ENCODE results near the gene NPEPL1.

The NPEPL1 gene

DNA sequence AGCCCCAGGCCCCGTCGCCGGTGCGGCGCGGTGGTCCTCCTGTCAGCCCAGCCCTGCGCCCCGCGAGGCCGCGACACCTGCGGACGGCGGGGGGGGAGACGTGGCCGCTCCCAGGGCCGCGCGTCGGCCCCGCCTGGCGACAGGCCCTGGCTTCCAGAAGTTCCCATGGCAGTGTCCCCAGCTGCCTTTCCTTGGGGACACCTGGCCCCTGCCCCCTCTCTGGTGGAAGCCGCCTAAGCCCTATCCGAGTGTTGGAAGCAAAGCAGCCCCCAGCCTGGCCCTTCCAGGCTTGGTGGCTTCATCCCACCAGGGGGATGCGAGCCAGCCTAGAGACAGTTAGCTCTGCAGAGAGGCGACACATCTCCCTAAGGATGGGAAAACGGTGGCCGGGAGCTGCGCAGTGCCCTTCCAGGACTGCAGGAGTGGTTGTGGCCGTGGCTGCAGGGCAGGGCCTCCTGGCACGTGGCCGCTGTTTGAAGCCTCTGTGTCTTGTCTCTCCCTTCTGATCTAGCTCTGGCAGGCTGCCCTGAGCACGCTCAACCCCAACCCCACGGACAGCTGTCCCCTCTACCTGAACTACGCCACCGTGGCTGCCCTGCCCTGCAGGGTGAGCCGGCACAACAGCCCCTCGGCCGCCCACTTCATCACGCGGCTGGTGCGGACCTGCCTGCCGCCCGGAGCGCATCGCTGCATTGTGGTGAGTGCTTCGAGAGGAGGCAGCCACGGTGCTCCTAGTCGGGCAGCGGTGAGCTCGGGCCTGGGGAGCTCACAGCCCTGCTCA lies 816 bp downstream of the NPEPL1 start:
- Histone ChIP-seq H3K4me2 (ENCODE audit: low read length, poor library complexity, severe bottlenecking) (peak overlapping the region; percentile 75), H3K27me3 (ENCODE audit: control insufficient read depth in 1 of 2, insufficient read depth in 1 of 2, low read length in 2 of 2) (no peaks in the 10 kb centered on the region), H3K18ac (ENCODE audit: low read depth in 1 of 2, low read length in 2 of 2) (peak overlapping the region; percentile 49 to 94), H2BK15ac (ENCODE audit: low read depth, poor library complexity, severe bottlenecking) (no peak overlapping the region), H3K23ac (ENCODE audit: low read length in 2 of 2) (no peak overlapping the region), H2BK5ac (ENCODE audit: low read depth, low read length, poor library complexity, severe bottlenecking) (no peak overlapping the region), H2AK5ac (ENCODE audit: low read length, severe bottlenecking) (peak overlapping the region; percentile 11), H4K91ac (ENCODE audit: low read length) (peak overlapping the region; percentile 62), H3K4me1 (ENCODE audit: control insufficient read depth, insufficient read depth, low read depth, low read length) (peaks cover 37% of the 10 kb centered on the region), H3K14ac (ENCODE audit: low read length in 2 of 2) (peak overlapping the region in 1 of 2 experiments; percentile 83), H2BK12ac (ENCODE audit: low read length in 2 of 2) (peak overlapping the region; percentile 4 to 28), H2AFZ (ENCODE audit: low read depth, low read length) (peak overlapping the region; percentile 48), H3K9ac (ENCODE audit: low read length) (peak overlapping the region; percentile 88), H4K8ac (ENCODE audit: low read length) (peak overlapping the region; percentile 93), H3K79me1 (replicated peaks; ENCODE audit: low read length, poor library complexity, severe bottlenecking) (peaks cover 39% of the 10 kb centered on the region), H3K27ac (ENCODE audit: low read length, poor library complexity, severe bottlenecking) (no peak overlapping the region), H3K4me3 (ENCODE audit: insufficient read depth in 1 of 2, low read depth in 1 of 2, low read length in 2 of 2) (peak overlapping the region; percentile 63 to 77), H2BK120ac (ENCODE audit: low read depth, low read length) (peak overlapping the region; percentile 55), H3K36me3 (ENCODE audit: control insufficient read depth in 1 of 2, insufficient read depth in 2 of 2, low read depth in 1 of 2, low read length in 2 of 2) (peaks cover 45 to 48% of the 10 kb centered on the region in 2 experiments), H3K9me3 (ENCODE audit: control insufficient read depth, low read length) (no peaks in the 10 kb centered on the region), H3K4ac (ENCODE audit: low read depth in 1 of 2, low read length in 2 of 2) (peak overlapping the region; percentile 71 to 85)
- 50% methylated on average over 51 of the region's 51 CpGs for WGBS
- DNase-seq, result peak; percentile 26

DNA sequence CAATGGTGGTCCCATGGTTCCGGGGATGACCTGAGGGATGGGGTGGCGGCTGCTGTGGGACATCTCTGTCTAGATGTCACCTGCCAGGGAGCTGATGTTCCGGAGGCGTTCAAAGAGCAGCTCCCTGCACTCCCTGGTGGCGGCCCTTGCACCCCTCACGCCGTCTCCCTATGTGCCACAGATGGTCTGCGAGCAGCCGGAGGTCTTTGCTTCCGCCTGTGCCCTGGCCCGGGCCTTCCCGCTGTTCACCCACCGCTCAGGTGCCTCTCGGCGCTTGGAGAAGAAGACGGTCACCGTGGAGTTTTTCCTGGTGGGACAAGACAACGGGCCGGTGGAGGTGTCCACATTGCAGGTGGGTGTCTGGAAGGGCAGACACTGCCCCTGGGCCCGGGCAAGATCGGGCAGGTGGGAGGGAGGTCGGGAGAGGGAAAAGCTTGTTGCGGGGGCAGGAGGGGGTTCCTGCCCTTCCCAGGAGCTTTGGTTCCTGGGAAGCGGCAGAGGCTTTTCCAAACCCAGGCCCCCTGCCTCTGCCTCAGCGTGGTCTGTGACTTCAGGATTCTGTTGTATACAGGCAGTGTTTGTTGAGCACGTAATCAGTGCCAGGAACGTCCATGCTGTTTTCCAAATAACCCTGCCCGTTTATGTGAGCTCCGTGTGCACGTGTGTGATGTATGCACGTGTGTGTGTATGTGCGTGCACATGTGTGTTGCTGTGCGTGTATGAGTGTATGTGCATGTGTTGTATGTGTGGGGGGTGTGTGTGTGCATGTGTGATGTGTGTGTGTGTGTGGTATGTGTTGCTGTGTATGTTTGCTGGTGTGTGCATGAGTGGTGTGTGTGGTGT lies 1.9 kb downstream of the NPEPL1 start:
- no peaks in the 10 kb centered on the region for H3K27me3 ChIP-seq (ENCODE audit: control insufficient read depth in 1 of 2, insufficient read depth in 1 of 2, low read length in 2 of 2)
- H3K9me3 ChIP-seq (ENCODE audit: control insufficient read depth, low read length), result no peaks in the 10 kb centered on the region
- no peak overlapping the region for H2BK15ac ChIP-seq (ENCODE audit: low read depth, poor library complexity, severe bottlenecking)
- no peak overlapping the region for H3K27ac ChIP-seq (ENCODE audit: low read length, poor library complexity, severe bottlenecking)
- H2BK12ac ChIP-seq (ENCODE audit: low read length in 2 of 2), result no peak overlapping the region
- peaks cover 55 to 58% of the 10 kb centered on the region in 2 experiments for H3K36me3 ChIP-seq (ENCODE audit: control insufficient read depth in 1 of 2, insufficient read depth in 2 of 2, low read depth in 1 of 2, low read length in 2 of 2)
- peaks cover 39% of the 10 kb centered on the region for H3K79me1 ChIP-seq (replicated peaks; ENCODE audit: low read length, poor library complexity, severe bottlenecking)
- H4K91ac ChIP-seq (ENCODE audit: low read length), result no peak overlapping the region
- H3K4me2 ChIP-seq (ENCODE audit: low read length, poor library complexity, severe bottlenecking), result no peak overlapping the region
- H3K4ac ChIP-seq (ENCODE audit: low read depth in 1 of 2, low read length in 2 of 2), result no peak overlapping the region
- H3K23ac ChIP-seq (ENCODE audit: low read length in 2 of 2), result peak overlapping the region in 1 of 2 experiments; percentile 19
- H3K18ac ChIP-seq (ENCODE audit: low read depth in 1 of 2, low read length in 2 of 2), result peak overlapping the region in 1 of 2 experiments; percentile 68
- H3K9ac ChIP-seq (ENCODE audit: low read length), result peak overlapping the region; percentile 88
- no peak overlapping the region for H2AK5ac ChIP-seq (ENCODE audit: low read length, severe bottlenecking)
- no peak overlapping the region for H2BK5ac ChIP-seq (ENCODE audit: low read depth, low read length, poor library complexity, severe bottlenecking)
- no peak overlapping the region for H2BK120ac ChIP-seq (ENCODE audit: low read depth, low read length)
- no peak for DNase-seq
- WGBS, result 97% methylated on average over 33 of the region's 33 CpGs
- H2AFZ ChIP-seq (ENCODE audit: low read depth, low read length), result no peak overlapping the region
- peak overlapping the region in 1 of 2 experiments; percentile 22 for H3K14ac ChIP-seq (ENCODE audit: low read length in 2 of 2)
- no peak overlapping the region for H4K8ac ChIP-seq (ENCODE audit: low read length)
- H3K4me1 ChIP-seq (ENCODE audit: control insufficient read depth, insufficient read depth, low read depth, low read length), result peaks cover 34% of the 10 kb centered on the region
- H3K4me3 ChIP-seq (ENCODE audit: insufficient read depth in 1 of 2, low read depth in 1 of 2, low read length in 2 of 2), result peak overlapping the region in 1 of 2 experiments; percentile 7

DNA sequence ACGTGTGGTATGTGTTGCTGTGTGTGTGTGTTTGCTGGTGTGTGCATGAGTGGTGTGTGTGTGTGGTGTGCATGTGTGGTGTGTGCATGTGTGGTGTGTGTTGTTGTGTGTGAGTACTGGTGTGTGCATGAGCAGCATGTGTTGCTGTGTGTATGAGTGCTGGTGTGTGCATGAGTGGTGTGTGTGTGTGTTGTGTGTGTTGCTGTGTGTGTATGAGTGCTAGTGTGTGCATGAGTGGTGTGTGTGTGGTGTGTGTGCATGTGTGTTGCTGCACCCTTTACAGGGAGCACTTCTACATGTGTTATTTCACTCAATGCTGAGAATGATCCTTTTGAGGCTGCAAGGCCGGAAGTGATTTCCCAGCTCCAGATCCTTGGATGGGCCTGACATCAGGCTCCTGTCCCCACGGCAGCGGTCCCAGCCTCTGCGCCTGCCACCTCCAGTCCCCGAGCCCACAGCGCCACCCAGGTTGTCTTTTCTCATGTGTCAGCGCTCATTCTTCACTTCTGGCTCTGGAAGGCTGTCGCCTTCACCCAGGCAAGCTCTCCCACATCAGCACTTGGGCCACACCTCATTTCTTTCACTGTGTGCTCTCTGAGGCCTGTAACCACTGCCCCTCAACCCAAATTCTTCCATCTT lies 2.6 kb downstream of the NPEPL1 start:
- no peaks in the 10 kb centered on the region for H3K27me3 ChIP-seq (ENCODE audit: control insufficient read depth in 1 of 2, insufficient read depth in 1 of 2, low read length in 2 of 2)
- H2BK120ac ChIP-seq (ENCODE audit: low read depth, low read length), result no peak overlapping the region
- peaks cover 34% of the 10 kb centered on the region for H3K4me1 ChIP-seq (ENCODE audit: control insufficient read depth, insufficient read depth, low read depth, low read length)
- H3K4ac ChIP-seq (ENCODE audit: low read depth in 1 of 2, low read length in 2 of 2), result no peak overlapping the region
- no peak overlapping the region for H3K9ac ChIP-seq (ENCODE audit: low read length)
- WGBS, result 89% methylated on average over 9 of the region's 9 CpGs
- H3K18ac ChIP-seq (ENCODE audit: low read depth in 1 of 2, low read length in 2 of 2), result peak overlapping the region in 1 of 2 experiments; percentile 68
- no peak overlapping the region for H2AFZ ChIP-seq (ENCODE audit: low read depth, low read length)
- H3K14ac ChIP-seq (ENCODE audit: low read length in 2 of 2), result peak overlapping the region in 1 of 2 experiments; percentile 22
- H3K36me3 ChIP-seq (ENCODE audit: control insufficient read depth in 1 of 2, insufficient read depth in 2 of 2, low read depth in 1 of 2, low read length in 2 of 2), result peaks cover 59 to 66% of the 10 kb centered on the region in 2 experiments
- H3K23ac ChIP-seq (ENCODE audit: low read length in 2 of 2), result peak overlapping the region in 1 of 2 experiments; percentile 19
- no peak overlapping the region for H2BK5ac ChIP-seq (ENCODE audit: low read depth, low read length, poor library complexity, severe bottlenecking)
- H3K79me1 ChIP-seq (replicated peaks; ENCODE audit: low read length, poor library complexity, severe bottlenecking), result peaks cover 40% of the 10 kb centered on the region
- no peak overlapping the region for H4K8ac ChIP-seq (ENCODE audit: low read length)
- H3K4me2 ChIP-seq (ENCODE audit: low read length, poor library complexity, severe bottlenecking), result no peak overlapping the region
- H2BK15ac ChIP-seq (ENCODE audit: low read depth, poor library complexity, severe bottlenecking), result no peak overlapping the region
- H3K27ac ChIP-seq (ENCODE audit: low read length, poor library complexity, severe bottlenecking), result no peak overlapping the region
- H4K91ac ChIP-seq (ENCODE audit: low read length), result no peak overlapping the region
- H2BK12ac ChIP-seq (ENCODE audit: low read length in 2 of 2), result no peak overlapping the region
- no peak overlapping the region for H3K4me3 ChIP-seq (ENCODE audit: insufficient read depth in 1 of 2, low read depth in 1 of 2, low read length in 2 of 2)
- DNase-seq, result no peak
- H3K9me3 ChIP-seq (ENCODE audit: control insufficient read depth, low read length), result no peaks in the 10 kb centered on the region
- H2AK5ac ChIP-seq (ENCODE audit: low read length, severe bottlenecking), result no peak overlapping the region

Data from mesenchymal stem cell (in vitro differentiated cells and primary cell).